Measurements from ENCODE around the gene COL12A1. TPM values are rescaled to one million over a fixed set of nuclear protein-coding genes. Genes with fewer than 3 reads are reported as not detected.

Gene COL12A1
- total RNA-seq, 4 donors from 2014 or later = 42.2 to 132 (median 55.0) TPM

GRCh38 chr6:75041381-75041780, 164.5 kb downstream of the COL12A1 start:
- DNase-seq (ENCODE audit: low spot score in 2 of 2) = no peak
- WGBS, 2 donors = 80 to 88% methylated on average over 2 of the region's 2 CpGs
- H3K4me3 ChIP-seq (ENCODE audit: low read depth, poor library complexity, severe bottlenecking) = no peak overlapping the region
- TF ChIP-seq POLR2A (IDR thresholded peaks at IDR 0.05) (no peak), CTCF (IDR thresholded peaks at IDR 0.05) (no peak)
- intact Hi-C loops (cut with DNase I; ENCODE audit: low total_unique reads) = no loop called here

Other genes starting within 250 kb of the COL12A1 start
- 100 to 1,000 TPM in 3 of 4 donors, 10 to 100 TPM in 1; 90.2 to 517 (median 146) TPM for gene COX7A2, start 37.7 kb upstream of the COL12A1 start, total RNA-seq
- gene TMEM30A, start 78.7 kb upstream of the COL12A1 start, total RNA-seq = 10 to 100 TPM; 32.5 to 59.8 (median 54.7) TPM